Measurements from ENCODE around the gene AREL1.
A peak's percentile ranks its signal among the peaks of the same experiment; 100 is the strongest.

Gene AREL1

DNA sequence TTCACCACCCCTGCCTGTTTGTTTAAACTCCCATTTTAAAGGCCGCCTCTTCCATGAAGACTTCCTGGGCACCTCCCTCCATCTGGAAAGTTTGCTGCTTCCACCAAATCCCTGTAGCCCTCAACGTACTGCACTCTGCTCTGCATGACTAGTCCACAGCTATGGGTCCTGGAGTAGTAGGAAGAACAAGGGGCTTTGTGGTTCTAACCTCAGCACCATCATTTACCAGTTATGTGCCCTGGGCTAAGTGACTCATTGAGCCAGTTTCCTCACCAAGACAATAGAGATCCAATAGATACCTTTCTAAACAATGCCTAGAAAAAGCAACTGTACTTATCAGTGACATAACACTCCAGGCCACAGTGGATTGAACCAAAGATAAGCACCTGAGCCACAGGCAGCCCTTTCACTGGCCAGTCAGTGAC, 92.4 kb downstream of the AREL1 start:
- Histone ChIP-seq H3K4ac (ENCODE audit: low read depth, low read length) (no peak overlapping the region), H2BK12ac (ENCODE audit: low read length) (no peak overlapping the region), H3K79me2 (ENCODE audit: control insufficient read depth, insufficient read depth, low read length, poor library complexity) (no peaks in the 10 kb centered on the region), H3K4me3 (ENCODE audit: low read depth, low read length) (no peak overlapping the region), H3K36me3 (ENCODE audit: control insufficient read depth in 1 of 2, insufficient read depth in 2 of 2, low read length in 2 of 2) (no peaks in the 10 kb centered on the region), H3K27ac (ENCODE audit: low read depth, low read length) (peak overlapping the region; percentile 81), H2BK120ac (ENCODE audit: insufficient read depth, low read length, poor library complexity) (peak overlapping the region; percentile 37), H3K4me1 (ENCODE audit: control insufficient read depth in 1 of 2, insufficient read depth in 2 of 2, low read length in 2 of 2) (peaks cover 34 to 43% of the 10 kb centered on the region in 2 experiments), H3K79me1 (ENCODE audit: low read length) (peaks cover 39% of the 10 kb centered on the region), H3K14ac (ENCODE audit: low read length) (no peak overlapping the region), H4K8ac (ENCODE audit: low read depth, low read length) (peak overlapping the region; percentile 39), H4K91ac (ENCODE audit: low read depth, low read length) (peak overlapping the region; percentile 49), H2AFZ (ENCODE audit: insufficient read depth, low read length, poor library complexity) (no peak overlapping the region), H3K27me3 (ENCODE audit: insufficient read depth, low read length) (no peaks in the 10 kb centered on the region), H3K9ac (ENCODE audit: low read length) (no peak overlapping the region), H3K23ac (ENCODE audit: low read length) (no peak overlapping the region), H3K18ac (ENCODE audit: low read length) (no peak overlapping the region), H3K4me2 (ENCODE audit: low read length) (no peak overlapping the region), H2AK5ac (ENCODE audit: low read length) (no peak overlapping the region), H4K12ac (ENCODE audit: low read depth, low read length) (no peak overlapping the region), H3K9me3 (ENCODE audit: insufficient read depth, low read depth, low read length) (no peaks in the 10 kb centered on the region), H2BK5ac (ENCODE audit: low read depth, low read length, poor library complexity) (peak overlapping the region; percentile 67)
- WGBS (ENCODE audit: extremely low coverage, insufficient coverage, insufficient read length): no CpG with 5 or more reads among the region's 2 CpGs
- peak; percentile 34 to 85 for DNase-seq

- Histone ChIP-seq H3K18ac (ENCODE audit: low read length) (peak overlapping the region; percentile 17), H2BK5ac (ENCODE audit: low read depth, low read length, poor library complexity) (peak overlapping the region; percentile 78), H3K14ac (ENCODE audit: low read length) (peak overlapping the region; percentile 41), H3K79me1 (ENCODE audit: low read length) (peaks cover 41% of the 10 kb centered on the region), H3K9ac (ENCODE audit: low read length) (no peak overlapping the region), H2BK12ac (ENCODE audit: low read length) (peak overlapping the region; percentile 37), H4K8ac (ENCODE audit: low read depth, low read length) (peak overlapping the region; percentile 39), H3K79me2 (ENCODE audit: control insufficient read depth, insufficient read depth, low read length, poor library complexity) (no peaks in the 10 kb centered on the region), H4K12ac (ENCODE audit: low read depth, low read length) (no peak overlapping the region), H3K4ac (ENCODE audit: low read depth, low read length) (peak overlapping the region; percentile 1), H3K9me3 (ENCODE audit: insufficient read depth, low read depth, low read length) (no peaks in the 10 kb centered on the region), H2AFZ (ENCODE audit: insufficient read depth, low read length, poor library complexity) (no peak overlapping the region), H3K4me2 (ENCODE audit: low read length) (no peak overlapping the region), H3K27ac (ENCODE audit: low read depth, low read length) (peak overlapping the region; percentile 89), H3K4me3 (ENCODE audit: low read depth, low read length) (no peak overlapping the region), H2AK5ac (ENCODE audit: low read length) (peak overlapping the region; percentile 12), H3K27me3 (ENCODE audit: insufficient read depth, low read length) (no peaks in the 10 kb centered on the region), H3K23ac (ENCODE audit: low read length) (no peak overlapping the region), H3K36me3 (ENCODE audit: control insufficient read depth in 1 of 2, insufficient read depth in 2 of 2, low read length in 2 of 2) (no peaks in the 10 kb centered on the region), H4K91ac (ENCODE audit: low read depth, low read length) (peak overlapping the region; percentile 88), H3K4me1 (ENCODE audit: control insufficient read depth in 1 of 2, insufficient read depth in 2 of 2, low read length in 2 of 2) (peaks cover 34 to 43% of the 10 kb centered on the region in 2 experiments), H2BK120ac (ENCODE audit: insufficient read depth, low read length, poor library complexity) (peak overlapping the region; percentile 84)
- no CpG with 5 or more reads among the region's 6 CpGs for WGBS (ENCODE audit: extremely low coverage, insufficient coverage, insufficient read length)
- peak; percentile 33 to 40 for DNase-seq
Measured at GRCh38 chr14:74619672-74620131, 93.2 kb downstream of the AREL1 start.

GRCh38 chr14:74618078-74618952, 94.6 kb downstream of the AREL1 start:
- H4K8ac ChIP-seq (ENCODE audit: low read depth, low read length): peak overlapping the region; percentile 25
- no peak overlapping the region for H3K4me3 ChIP-seq (ENCODE audit: low read depth, low read length)
- H3K36me3 ChIP-seq (ENCODE audit: control insufficient read depth in 1 of 2, insufficient read depth in 2 of 2, low read length in 2 of 2): no peaks in the 10 kb centered on the region
- no peaks in the 10 kb centered on the region for H3K9me3 ChIP-seq (ENCODE audit: insufficient read depth, low read depth, low read length)
- peak overlapping the region; percentile 58 for H2BK12ac ChIP-seq (ENCODE audit: low read length)
- H2AK5ac ChIP-seq (ENCODE audit: low read length): peak overlapping the region; percentile 18
- no peak overlapping the region for H3K14ac ChIP-seq (ENCODE audit: low read length)
- no peak overlapping the region for H2AFZ ChIP-seq (ENCODE audit: insufficient read depth, low read length, poor library complexity)
- no peak overlapping the region for H3K23ac ChIP-seq (ENCODE audit: low read length)
- DNase-seq: peak; percentile 42 to 45
- H2BK120ac ChIP-seq (ENCODE audit: insufficient read depth, low read length, poor library complexity): peak overlapping the region; percentile 84
- peak overlapping the region; percentile 88 for H4K91ac ChIP-seq (ENCODE audit: low read depth, low read length)
- no peak overlapping the region for H3K4ac ChIP-seq (ENCODE audit: low read depth, low read length)
- H4K12ac ChIP-seq (ENCODE audit: low read depth, low read length): no peak overlapping the region
- peak overlapping the region; percentile 89 for H3K27ac ChIP-seq (ENCODE audit: low read depth, low read length)
- peaks cover 41% of the 10 kb centered on the region for H3K79me1 ChIP-seq (ENCODE audit: low read length)
- no peaks in the 10 kb centered on the region for H3K79me2 ChIP-seq (ENCODE audit: control insufficient read depth, insufficient read depth, low read length, poor library complexity)
- no peaks in the 10 kb centered on the region for H3K27me3 ChIP-seq (ENCODE audit: insufficient read depth, low read length)
- H3K9ac ChIP-seq (ENCODE audit: low read length): no peak overlapping the region
- H3K4me1 ChIP-seq (ENCODE audit: control insufficient read depth in 1 of 2, insufficient read depth in 2 of 2, low read length in 2 of 2): peaks cover 34 to 43% of the 10 kb centered on the region in 2 experiments
- no peak overlapping the region for H3K18ac ChIP-seq (ENCODE audit: low read length)
- H3K4me2 ChIP-seq (ENCODE audit: low read length): no peak overlapping the region
- no CpG with 5 or more reads among the region's 10 CpGs for WGBS (ENCODE audit: extremely low coverage, insufficient coverage, insufficient read length)
- peak overlapping the region; percentile 78 for H2BK5ac ChIP-seq (ENCODE audit: low read depth, low read length, poor library complexity)

GRCh38 chr14:74616996-74617700, 95.7 kb downstream of the AREL1 start:
- DNase-seq: no peak
- peak overlapping the region; percentile 11 for H3K4ac ChIP-seq (ENCODE audit: low read depth, low read length)
- peaks cover 34 to 43% of the 10 kb centered on the region in 2 experiments for H3K4me1 ChIP-seq (ENCODE audit: control insufficient read depth in 1 of 2, insufficient read depth in 2 of 2, low read length in 2 of 2)
- peak overlapping the region; percentile 19 for H2BK12ac ChIP-seq (ENCODE audit: low read length)
- no peak overlapping the region for H3K4me2 ChIP-seq (ENCODE audit: low read length)
- H4K91ac ChIP-seq (ENCODE audit: low read depth, low read length): peak overlapping the region; percentile 57
- H3K36me3 ChIP-seq (ENCODE audit: control insufficient read depth in 1 of 2, insufficient read depth in 2 of 2, low read length in 2 of 2): no peaks in the 10 kb centered on the region
- H3K9me3 ChIP-seq (ENCODE audit: insufficient read depth, low read depth, low read length): no peaks in the 10 kb centered on the region
- no peak overlapping the region for H4K12ac ChIP-seq (ENCODE audit: low read depth, low read length)
- peak overlapping the region; percentile 16 for H2AK5ac ChIP-seq (ENCODE audit: low read length)
- WGBS (ENCODE audit: extremely low coverage, insufficient coverage, insufficient read length): no CpG with 5 or more reads among the region's 13 CpGs
- H2BK5ac ChIP-seq (ENCODE audit: low read depth, low read length, poor library complexity): peak overlapping the region; percentile 34
- no peaks in the 10 kb centered on the region for H3K79me2 ChIP-seq (ENCODE audit: control insufficient read depth, insufficient read depth, low read length, poor library complexity)
- H3K18ac ChIP-seq (ENCODE audit: low read length): peak overlapping the region; percentile 21
- H2AFZ ChIP-seq (ENCODE audit: insufficient read depth, low read length, poor library complexity): no peak overlapping the region
- H3K23ac ChIP-seq (ENCODE audit: low read length): no peak overlapping the region
- H3K14ac ChIP-seq (ENCODE audit: low read length): peak overlapping the region; percentile 12
- H3K9ac ChIP-seq (ENCODE audit: low read length): no peak overlapping the region
- peak overlapping the region; percentile 2 for H2BK120ac ChIP-seq (ENCODE audit: insufficient read depth, low read length, poor library complexity)
- H3K79me1 ChIP-seq (ENCODE audit: low read length): peaks cover 41% of the 10 kb centered on the region
- peaks cover 2% of the 10 kb centered on the region for H3K27me3 ChIP-seq (ENCODE audit: insufficient read depth, low read length)
- peak overlapping the region; percentile 41 for H4K8ac ChIP-seq (ENCODE audit: low read depth, low read length)
- H3K4me3 ChIP-seq (ENCODE audit: low read depth, low read length): no peak overlapping the region
- peak overlapping the region; percentile 51 for H3K27ac ChIP-seq (ENCODE audit: low read depth, low read length)

All from trophoblast cell (in vitro differentiated cells and primary cell).